Fibroblast of lung (primary cell): ENCODE measurements around the gene WASF3. TPM values are rescaled to one million over a fixed set of nuclear protein-coding genes. Genes with fewer than 3 reads are reported as not detected.

Source experiments
- DNase-seq, 2 donors: peaks; one replicate each; pipeline versions ENCODE4 v3.0.0 to v3.0.0-alpha.2; 2010; ENCODE audit warnings: low read depth in 2 of 2
- H2AFZ ChIP-seq: 2 replicates; pipeline ENCODE4 v1.5.1; 2012; ENCODE audit warnings: low read length, control low read depth, inconsistent platforms
- H3K27ac ChIP-seq: 2 replicates; pipeline ENCODE4 v1.5.1; 2011; ENCODE audit warnings: low read length, control low read depth; ENCODE audit not compliant: insufficient read depth
- H3K27me3 ChIP-seq: 2 replicates; pipeline ENCODE4 v1.5.1; 2011; ENCODE audit warnings: mild to moderate bottlenecking, low read length; ENCODE audit not compliant: control insufficient read depth, insufficient read depth
- H3K36me3 ChIP-seq: 2 replicates; pipeline ENCODE4 v1.5.1; 2011; ENCODE audit warnings: low read length; ENCODE audit not compliant: control insufficient read depth, insufficient read depth
- H3K4me1 ChIP-seq: 2 replicates; pipeline ENCODE4 v1.5.1; 2011; ENCODE audit warnings: low read length; ENCODE audit not compliant: control insufficient read depth, insufficient read depth; ENCODE audit errors: extremely low read depth
- H3K4me2 ChIP-seq: 2 replicates; pipeline ENCODE4 v1.5.1; 2011; ENCODE audit warnings: low read length, control low read depth; ENCODE audit not compliant: insufficient read depth; ENCODE audit errors: extremely low read depth
- H3K4me3 ChIP-seq, 4 experiments: fragments of 200-600 bp in 1 of 4; sonication (generic) in 1 of 4; replicated peaks in 1 of 4; 2 replicates each; pipeline ENCODE4 v1.5.1; 2011 to 2016; ENCODE audit warnings: low read length in 4 of 4, low read depth in 3 of 4, mild to moderate bottlenecking in 3 of 4, control low read depth in 2 of 4, inconsistent platforms in 1 of 4, mixed read lengths in 1 of 4; ENCODE audit not compliant: insufficient read depth in 1 of 4; ENCODE audit errors: control extremely low read depth in 1 of 4
- H3K79me2 ChIP-seq: 2 replicates; pipeline ENCODE4 v1.5.1; 2012; ENCODE audit warnings: mild to moderate bottlenecking, low read length, inconsistent platforms; ENCODE audit not compliant: control insufficient read depth, insufficient read depth
- H3K9ac ChIP-seq: 2 replicates; pipeline ENCODE4 v1.5.1; 2011; ENCODE audit warnings: mild to moderate bottlenecking, low read length, control low read depth; ENCODE audit not compliant: insufficient read depth
- H3K9me3 ChIP-seq: 2 replicates; pipeline ENCODE4 v1.5.1; 2012; ENCODE audit warnings: low read depth, low read length; ENCODE audit not compliant: control insufficient read depth, insufficient read depth
- H4K20me1 ChIP-seq: 2 replicates; pipeline ENCODE4 v1.5.1; 2011; ENCODE audit warnings: low read length; ENCODE audit not compliant: control insufficient read depth, insufficient read depth; ENCODE audit errors: extremely low read depth
- CTCF ChIP-seq, 2 donors: IDR thresholded peaks in 1 of 2; conservative IDR thresholded peaks in 1 of 2; 1 replicate in 1 of 2; 2 replicates in 1 of 2; pipeline ENCODE4 v1.5.1; 2011 to 2012; ENCODE audit warnings: low read length in 2 of 2, control low read depth in 1 of 2, inconsistent platforms in 1 of 2, low read depth in 1 of 2, mild to moderate bottlenecking in 1 of 2
- EZH2 ChIP-seq: IDR thresholded peaks from 2 replicates; pipeline ENCODE4 v1.5.1; 2012; ENCODE audit warnings: low read length, control low read depth, mild to moderate bottlenecking; ENCODE audit errors: missing control alignments
- polyA plus RNA-seq, 2 donors: library from polyadenylated mRNA; depleted of rRNA in 1 of 2; stranded (reverse) in 1 of 2; unstranded in 1 of 2; fragments of >200 nt; gene quantifications; 2 replicates each; pipeline ENCODE4 v1.2.1, GENCODE V29; 2011 to 2012; ENCODE audit warnings: missing spikeins in 1 of 2
- total RNA-seq: library from RNA; depleted of rRNA; stranded (reverse); fragments of >200 nt; gene quantifications from 2 replicates; pipeline ENCODE4 v1.2.1, GENCODE V29; 2014

WASF3 gene
- total and polyA plus RNA-seq, 2 donors (not counting 1 experiment from before 2014, with no cell fraction given) = 18.2 to 19.5 TPM

DNA sequence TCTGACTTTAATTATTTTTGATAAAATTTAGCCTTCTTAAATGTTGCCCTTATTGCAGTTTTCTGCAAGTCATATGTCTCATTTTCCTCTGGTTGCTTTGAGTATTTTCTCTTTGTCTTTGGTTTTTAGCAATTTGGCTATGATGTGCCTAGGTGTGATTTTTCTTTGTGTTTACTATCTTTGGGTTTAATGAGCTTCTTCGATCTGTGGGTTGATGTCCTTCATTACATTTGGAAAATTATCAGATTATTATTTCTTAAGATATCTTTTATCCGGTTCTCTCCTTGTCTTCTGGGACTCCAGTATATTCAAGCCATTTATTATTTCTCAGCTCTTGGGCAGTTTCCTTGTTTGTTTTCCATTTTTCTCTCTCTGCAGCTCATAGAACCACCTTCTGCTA, 39.0 kb downstream of the WASF3 start:
- no peaks in the 10 kb centered on the region for H3K79me2 ChIP-seq
- H3K4me1 ChIP-seq = peaks cover 2% of the 10 kb centered on the region
- H3K9ac ChIP-seq = no peak overlapping the region
- no peak for DNase-seq
- H4K20me1 ChIP-seq = no peaks in the 10 kb centered on the region
- no peaks in the 10 kb centered on the region for H3K36me3 ChIP-seq
- no peak overlapping the region for H2AFZ ChIP-seq
- no peaks in the 10 kb centered on the region for H3K27me3 ChIP-seq
- H3K4me2 ChIP-seq = no peak overlapping the region
- H3K4me3 ChIP-seq = no peak overlapping the region
- no peaks in the 10 kb centered on the region for H3K9me3 ChIP-seq
- no peak overlapping the region for H3K27ac ChIP-seq
- TF ChIP-seq CTCF (conservative IDR thresholded peaks at IDR 0.05 in 1 of 2, IDR thresholded peaks at IDR 0.05 in 1 of 2; ENCODE audit: low read depth in 1 of 2, low read length in 2 of 2) (no peak), EZH2 (no peak)

GRCh38 chr13:26599403-26599802, 41.9 kb downstream of the WASF3 start:
- no peak overlapping the region for H3K4me2 ChIP-seq
- TF ChIP-seq CTCF (conservative IDR thresholded peaks at IDR 0.05 in 1 of 2, IDR thresholded peaks at IDR 0.05 in 1 of 2; ENCODE audit: low read depth in 1 of 2, low read length in 2 of 2) = no peak

GRCh38 chr13:26599860-26600259, 42.4 kb downstream of the WASF3 start:
- Histone ChIP-seq H3K27ac (no peak overlapping the region), H3K9ac (no peak overlapping the region), H3K9me3 (no peaks in the 10 kb centered on the region), H3K4me3 (no peak overlapping the region), H3K27me3 (no peaks in the 10 kb centered on the region), H2AFZ (no peak overlapping the region), H4K20me1 (no peaks in the 10 kb centered on the region), H3K36me3 (no peaks in the 10 kb centered on the region), H3K4me1 (peaks cover 2% of the 10 kb centered on the region), H3K4me2 (no peak overlapping the region), H3K79me2 (peaks cover 2% of the 10 kb centered on the region)
- TF ChIP-seq EZH2 (no peak), CTCF (conservative IDR thresholded peaks at IDR 0.05 in 1 of 2, IDR thresholded peaks at IDR 0.05 in 1 of 2; ENCODE audit: low read depth in 1 of 2, low read length in 2 of 2) (no peak)
- DNase-seq = no peak

More at GRCh38 chr13:26599403-26599802, 41.9 kb downstream of the WASF3 start:
- no peak overlapping the region for H3K4me3 ChIP-seq
- no peak for DNase-seq
- no peak overlapping the region for H3K9ac ChIP-seq
- peaks cover 2% of the 10 kb centered on the region for H3K4me1 ChIP-seq
- no peak overlapping the region for H2AFZ ChIP-seq
- no peak overlapping the region for H3K27ac ChIP-seq
- no peaks in the 10 kb centered on the region for H3K27me3 ChIP-seq
- no peaks in the 10 kb centered on the region for H4K20me1 ChIP-seq
- no peaks in the 10 kb centered on the region for H3K36me3 ChIP-seq
- peaks cover 2% of the 10 kb centered on the region for H3K79me2 ChIP-seq
- H3K9me3 ChIP-seq = no peaks in the 10 kb centered on the region
